ENCODE data around the gene ZNF444. TPM values are rescaled to one million over a fixed set of nuclear protein-coding genes. Genes with fewer than 3 reads are reported as not detected.
A peak's percentile ranks its signal among the peaks of the same experiment; 100 is the strongest.

ZNF444 gene
- 10 to 100 TPM; 22.3 to 48.6 (median 41.2) TPM for total RNA-seq

GRCh38 chr19:56140583-56141416 is at the start of gene ZNF444:
Gene ZNF444 (plus strand): TSS chr19:56141287. CDS start chr19:56146912, 5,625 bp downstream.
- Histone ChIP-seq H3K9me3 (no peaks in the 10 kb centered on the region), H3K4me1 (peaks cover 0 to 32% (median 6%) of the 10 kb centered on the region in 4 donors), H3K4me3 (peak within 1 kb of the TSS; percentile 39 to 66 (median 53)), H3K27ac (peak within 1 kb of the TSS; percentile 88 to 95 (median 92)), H3K27me3 (no peaks in the 10 kb centered on the region), H3K36me3 (peaks cover 0 to under 1% (median 0%) of the 10 kb centered on the region in 3 donors)
- peak; percentile 96 to 97 for DNase-seq (ENCODE audit: low spot score in 2 of 2)
- 0 to 1% methylated on average over 54 to 55 of the region's 56 CpGs for WGBS, 2 donors
- TF ChIP-seq POLR2A (IDR thresholded peaks at IDR 0.05) (peak; percentile 31 to 64), EP300 (IDR thresholded peaks at IDR 0.05) (peak; percentile 91 to 97)
- TF ChIP-seq, protein P1, sequence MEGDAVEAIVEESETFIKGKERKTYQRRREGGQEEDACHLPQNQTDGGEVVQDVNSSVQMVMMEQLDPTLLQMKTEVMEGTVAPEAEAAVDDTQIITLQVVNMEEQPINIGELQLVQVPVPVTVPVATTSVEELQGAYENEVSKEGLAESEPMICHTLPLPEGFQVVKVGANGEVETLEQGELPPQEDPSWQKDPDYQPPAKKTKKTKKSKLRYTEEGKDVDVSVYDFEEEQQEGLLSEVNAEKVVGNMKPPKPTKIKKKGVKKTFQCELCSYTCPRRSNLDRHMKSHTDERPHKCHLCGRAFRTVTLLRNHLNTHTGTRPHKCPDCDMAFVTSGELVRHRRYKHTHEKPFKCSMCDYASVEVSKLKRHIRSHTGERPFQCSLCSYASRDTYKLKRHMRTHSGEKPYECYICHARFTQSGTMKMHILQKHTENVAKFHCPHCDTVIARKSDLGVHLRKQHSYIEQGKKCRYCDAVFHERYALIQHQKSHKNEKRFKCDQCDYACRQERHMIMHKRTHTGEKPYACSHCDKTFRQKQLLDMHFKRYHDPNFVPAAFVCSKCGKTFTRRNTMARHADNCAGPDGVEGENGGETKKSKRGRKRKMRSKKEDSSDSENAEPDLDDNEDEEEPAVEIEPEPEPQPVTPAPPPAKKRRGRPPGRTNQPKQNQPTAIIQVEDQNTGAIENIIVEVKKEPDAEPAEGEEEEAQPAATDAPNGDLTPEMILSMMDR (IDR thresholded peaks at IDR 0.05): peak in 1 of 5 experiments; percentile 32

GRCh38 chr19:56091751-56092546 is 49.1 kb upstream of the ZNF444 start:
- H3K27ac ChIP-seq: peak overlapping the region in 3 of 4 donors; percentile 16 to 86 (median 85)

GRCh38 chr19:56092685-56093631 is 48.1 kb upstream of the ZNF444 start:
- peaks cover 0 to 45% (median 9%) of the 10 kb centered on the region in 3 donors for H3K36me3 ChIP-seq
- DNase-seq (ENCODE audit: low spot score in 2 of 2): no peak
- TF ChIP-seq, protein P1 (IDR thresholded peaks at IDR 0.05): no peak
- TF ChIP-seq EP300 (IDR thresholded peaks at IDR 0.05) (no peak), POLR2A (IDR thresholded peaks at IDR 0.05) (no peak)
- no peak overlapping the region for H3K4me3 ChIP-seq
- H3K27ac ChIP-seq: no peak overlapping the region
- WGBS, 2 donors: 95 to 98% methylated on average over 32 of the region's 32 CpGs
- no peaks in the 10 kb centered on the region for H3K27me3 ChIP-seq
- no peaks in the 10 kb centered on the region for H3K9me3 ChIP-seq
- peaks cover 0 to 31% (median 0%) of the 10 kb centered on the region in 4 donors for H3K4me1 ChIP-seq

More at GRCh38 chr19:56091751-56092546, 49.1 kb upstream of the ZNF444 start:
- Histone ChIP-seq H3K27me3 (no peaks in the 10 kb centered on the region), H3K4me1 (peaks cover 0 to 26% (median 0%) of the 10 kb centered on the region in 4 donors), H3K36me3 (peaks cover 0 to 45% (median 9%) of the 10 kb centered on the region in 3 donors), H3K4me3 (no peak overlapping the region), H3K9me3 (no peaks in the 10 kb centered on the region)
- no peak for DNase-seq (ENCODE audit: low spot score in 2 of 2)
- TF ChIP-seq EP300 (IDR thresholded peaks at IDR 0.05): no peak
- TF ChIP-seq POLR2A (IDR thresholded peaks at IDR 0.05): no peak
- TF ChIP-seq, protein P1 (IDR thresholded peaks at IDR 0.05): no peak
- WGBS, 2 donors: 89 to 90% methylated on average over 38 of the region's 38 CpGs

- DNase-seq (ENCODE audit: low spot score in 2 of 2): no peak
Measured at GRCh38 chr19:56094449-56094848, 46.6 kb upstream of the ZNF444 start.

More at GRCh38 chr19:56094449-56094848, 46.6 kb upstream of the ZNF444 start:
- 75 to 79% methylated on average over 9 of the region's 9 CpGs for WGBS, 2 donors
- Histone ChIP-seq H3K36me3 (peaks cover 0 to 44% (median 4%) of the 10 kb centered on the region in 3 donors), H3K4me3 (no peak overlapping the region), H3K27ac (no peak overlapping the region), H3K9me3 (no peaks in the 10 kb centered on the region), H3K4me1 (peaks cover 0 to 31% (median 0%) of the 10 kb centered on the region in 4 donors), H3K27me3 (no peaks in the 10 kb centered on the region)
- TF ChIP-seq POLR2A (IDR thresholded peaks at IDR 0.05): no peak
- TF ChIP-seq EP300 (IDR thresholded peaks at IDR 0.05): no peak
- TF ChIP-seq, protein P1 (IDR thresholded peaks at IDR 0.05): no peak

Data from tibial nerve (tissue), 4 donors.